ENCODE results near the gene FRMD4A.

Gene FRMD4A

GRCh38 chr10:13659887-13660550 is 670.7 kb downstream of the FRMD4A start:
- Histone ChIP-seq H3K9me3 (replicated peaks in 1 of 2; ENCODE audit: control insufficient read depth in 2 of 2, insufficient read depth in 1 of 2, low read depth in 1 of 2, low read length in 2 of 2) (no peaks in the 10 kb centered on the region), H3K4me3 (ENCODE audit: low read length in 2 of 2) (no peak overlapping the region), H3K4ac (ENCODE audit: low read length) (no peak overlapping the region), H3K4me2 (ENCODE audit: insufficient read depth, low read length, poor library complexity, severe bottlenecking) (no peak overlapping the region), H4K91ac (ENCODE audit: low read depth, low read length, poor library complexity) (no peak overlapping the region), H2AK5ac (ENCODE audit: low read depth, low read length) (no peak overlapping the region), H3K4me1 (ENCODE audit: control insufficient read depth in 2 of 2, insufficient read depth in 1 of 2, low read depth in 1 of 2, low read length in 2 of 2) (peaks cover 0 to 14% of the 10 kb centered on the region in 2 donors), H2BK15ac (ENCODE audit: low read length) (no peak overlapping the region), H3K79me1 (ENCODE audit: low read depth, low read length) (no peaks in the 10 kb centered on the region), H4K8ac (ENCODE audit: low read depth, low read length) (no peak overlapping the region), H3K23ac (ENCODE audit: low read depth, low read length, poor library complexity) (no peak overlapping the region), H3K9ac (ENCODE audit: low read depth, low read length, poor library complexity) (no peak overlapping the region), H2AFZ (ENCODE audit: low read length) (no peak overlapping the region), H2BK12ac (ENCODE audit: low read length) (no peak overlapping the region), H3K14ac (ENCODE audit: low read length) (no peak overlapping the region), H2BK5ac (ENCODE audit: low read length) (no peak overlapping the region), H3K27me3 (ENCODE audit: control insufficient read depth in 3 of 3, insufficient read depth in 3 of 3, low read depth in 1 of 3, low read length in 3 of 3) (no peaks in the 10 kb centered on the region), H2BK120ac (ENCODE audit: low read depth, low read length) (no peak overlapping the region), H3K18ac (ENCODE audit: low read length) (no peak overlapping the region), H3K36me3 (replicated peaks in 1 of 2; ENCODE audit: control insufficient read depth in 2 of 2, insufficient read depth in 2 of 2, low read length in 2 of 2) (peaks cover 23 to 96% of the 10 kb centered on the region in 2 donors), H3K27ac (replicated peaks; ENCODE audit: low read length) (peak overlapping the region; percentile 18)
- DNase-seq (ENCODE audit: low spot score) = peak; percentile 48
- no CpG with 5 or more reads among the region's 19 CpGs for WGBS, 2 donors (ENCODE audit: extremely low coverage in 2 of 2, insufficient read length in 2 of 2, insufficient replicate concordance in 1 of 2)

GRCh38 chr10:13658871-13659685 is 671.6 kb downstream of the FRMD4A start:
- H2BK12ac ChIP-seq (ENCODE audit: low read length) = no peak overlapping the region
- no peak overlapping the region for H3K4me3 ChIP-seq (ENCODE audit: low read length in 2 of 2)
- H3K9ac ChIP-seq (ENCODE audit: low read depth, low read length, poor library complexity) = no peak overlapping the region
- no peak overlapping the region for H2AK5ac ChIP-seq (ENCODE audit: low read depth, low read length)
- H4K91ac ChIP-seq (ENCODE audit: low read depth, low read length, poor library complexity) = no peak overlapping the region
- H3K36me3 ChIP-seq (replicated peaks in 1 of 2; ENCODE audit: control insufficient read depth in 2 of 2, insufficient read depth in 2 of 2, low read length in 2 of 2) = peaks cover 30 to 98% of the 10 kb centered on the region in 2 donors
- peaks cover 0 to 14% of the 10 kb centered on the region in 2 donors for H3K4me1 ChIP-seq (ENCODE audit: control insufficient read depth in 2 of 2, insufficient read depth in 1 of 2, low read depth in 1 of 2, low read length in 2 of 2)
- H3K4me2 ChIP-seq (ENCODE audit: insufficient read depth, low read length, poor library complexity, severe bottlenecking) = no peak overlapping the region
- no CpG with 5 or more reads among the region's 21 CpGs for WGBS, 2 donors (ENCODE audit: extremely low coverage in 2 of 2, insufficient read length in 2 of 2, insufficient replicate concordance in 1 of 2)
- H2BK120ac ChIP-seq (ENCODE audit: low read depth, low read length) = no peak overlapping the region
- H3K27me3 ChIP-seq (ENCODE audit: control insufficient read depth in 3 of 3, insufficient read depth in 3 of 3, low read depth in 1 of 3, low read length in 3 of 3) = no peaks in the 10 kb centered on the region
- H3K18ac ChIP-seq (ENCODE audit: low read length) = no peak overlapping the region
- no peak overlapping the region for H3K14ac ChIP-seq (ENCODE audit: low read length)
- no peak overlapping the region for H2AFZ ChIP-seq (ENCODE audit: low read length)
- no peak overlapping the region for H2BK15ac ChIP-seq (ENCODE audit: low read length)
- no peak for DNase-seq (ENCODE audit: low spot score)
- H3K23ac ChIP-seq (ENCODE audit: low read depth, low read length, poor library complexity) = no peak overlapping the region
- no peaks in the 10 kb centered on the region for H3K9me3 ChIP-seq (replicated peaks in 1 of 2; ENCODE audit: control insufficient read depth in 2 of 2, insufficient read depth in 1 of 2, low read depth in 1 of 2, low read length in 2 of 2)
- H3K27ac ChIP-seq (replicated peaks; ENCODE audit: low read length) = no peak overlapping the region
- no peaks in the 10 kb centered on the region for H3K79me1 ChIP-seq (ENCODE audit: low read depth, low read length)
- H3K4ac ChIP-seq (ENCODE audit: low read length) = no peak overlapping the region
- no peak overlapping the region for H4K8ac ChIP-seq (ENCODE audit: low read depth, low read length)
- no peak overlapping the region for H2BK5ac ChIP-seq (ENCODE audit: low read length)

GRCh38 chr10:13658264-13658663 is 672.5 kb downstream of the FRMD4A start:
- Histone ChIP-seq H3K18ac (ENCODE audit: low read length) (no peak overlapping the region), H3K9ac (ENCODE audit: low read depth, low read length, poor library complexity) (no peak overlapping the region), H4K91ac (ENCODE audit: low read depth, low read length, poor library complexity) (no peak overlapping the region), H2AFZ (ENCODE audit: low read length) (no peak overlapping the region), H3K36me3 (replicated peaks in 1 of 2; ENCODE audit: control insufficient read depth in 2 of 2, insufficient read depth in 2 of 2, low read length in 2 of 2) (peaks cover 34 to 98% of the 10 kb centered on the region in 2 donors), H3K4me1 (ENCODE audit: control insufficient read depth in 2 of 2, insufficient read depth in 1 of 2, low read depth in 1 of 2, low read length in 2 of 2) (peaks cover 0 to 14% of the 10 kb centered on the region in 2 donors), H3K4me2 (ENCODE audit: insufficient read depth, low read length, poor library complexity, severe bottlenecking) (no peak overlapping the region), H2BK5ac (ENCODE audit: low read length) (no peak overlapping the region), H4K8ac (ENCODE audit: low read depth, low read length) (no peak overlapping the region), H2BK120ac (ENCODE audit: low read depth, low read length) (no peak overlapping the region), H3K14ac (ENCODE audit: low read length) (no peak overlapping the region), H2BK15ac (ENCODE audit: low read length) (no peak overlapping the region), H3K27ac (replicated peaks; ENCODE audit: low read length) (no peak overlapping the region), H3K23ac (ENCODE audit: low read depth, low read length, poor library complexity) (no peak overlapping the region), H3K4ac (ENCODE audit: low read length) (no peak overlapping the region), H3K27me3 (ENCODE audit: control insufficient read depth in 3 of 3, insufficient read depth in 3 of 3, low read depth in 1 of 3, low read length in 3 of 3) (no peaks in the 10 kb centered on the region), H3K9me3 (replicated peaks in 1 of 2; ENCODE audit: control insufficient read depth in 2 of 2, insufficient read depth in 1 of 2, low read depth in 1 of 2, low read length in 2 of 2) (no peaks in the 10 kb centered on the region), H3K79me1 (ENCODE audit: low read depth, low read length) (no peaks in the 10 kb centered on the region), H3K4me3 (ENCODE audit: low read length in 2 of 2) (no peak overlapping the region), H2BK12ac (ENCODE audit: low read length) (no peak overlapping the region), H2AK5ac (ENCODE audit: low read depth, low read length) (no peak overlapping the region)
- no CpG with 5 or more reads among the region's 10 CpGs for WGBS, 2 donors (ENCODE audit: extremely low coverage in 2 of 2, insufficient read length in 2 of 2, insufficient replicate concordance in 1 of 2)
- DNase-seq (ENCODE audit: low spot score) = no peak

- no peak overlapping the region for H3K14ac ChIP-seq (ENCODE audit: low read length)
- DNase-seq (ENCODE audit: low spot score) = no peak
- H2BK5ac ChIP-seq (ENCODE audit: low read length) = peak overlapping the region; percentile 10
- no peak overlapping the region for H4K8ac ChIP-seq (ENCODE audit: low read depth, low read length)
- no peak overlapping the region for H2AFZ ChIP-seq (ENCODE audit: low read length)
- no peak overlapping the region for H3K4ac ChIP-seq (ENCODE audit: low read length)
- H4K91ac ChIP-seq (ENCODE audit: low read depth, low read length, poor library complexity) = no peak overlapping the region
- H3K36me3 ChIP-seq (replicated peaks in 1 of 2; ENCODE audit: control insufficient read depth in 2 of 2, insufficient read depth in 2 of 2, low read length in 2 of 2) = peaks cover 34 to 98% of the 10 kb centered on the region in 2 donors
- H3K79me1 ChIP-seq (ENCODE audit: low read depth, low read length) = no peaks in the 10 kb centered on the region
- no peak overlapping the region for H3K9ac ChIP-seq (ENCODE audit: low read depth, low read length, poor library complexity)
- H2BK120ac ChIP-seq (ENCODE audit: low read depth, low read length) = no peak overlapping the region
- H3K27me3 ChIP-seq (ENCODE audit: control insufficient read depth in 3 of 3, insufficient read depth in 3 of 3, low read depth in 1 of 3, low read length in 3 of 3) = no peaks in the 10 kb centered on the region
- peaks cover 0 to 14% of the 10 kb centered on the region in 2 donors for H3K4me1 ChIP-seq (ENCODE audit: control insufficient read depth in 2 of 2, insufficient read depth in 1 of 2, low read depth in 1 of 2, low read length in 2 of 2)
- no CpG with 5 or more reads among the region's 49 CpGs for WGBS, 2 donors (ENCODE audit: extremely low coverage in 2 of 2, insufficient read length in 2 of 2, insufficient replicate concordance in 1 of 2)
- H3K27ac ChIP-seq (replicated peaks; ENCODE audit: low read length) = no peak overlapping the region
- no peak overlapping the region for H3K18ac ChIP-seq (ENCODE audit: low read length)
- no peak overlapping the region for H2BK12ac ChIP-seq (ENCODE audit: low read length)
- no peak overlapping the region for H2AK5ac ChIP-seq (ENCODE audit: low read depth, low read length)
- no peaks in the 10 kb centered on the region for H3K9me3 ChIP-seq (replicated peaks in 1 of 2; ENCODE audit: control insufficient read depth in 2 of 2, insufficient read depth in 1 of 2, low read depth in 1 of 2, low read length in 2 of 2)
- no peak overlapping the region for H3K4me3 ChIP-seq (ENCODE audit: low read length in 2 of 2)
- no peak overlapping the region for H3K4me2 ChIP-seq (ENCODE audit: insufficient read depth, low read length, poor library complexity, severe bottlenecking)
- H2BK15ac ChIP-seq (ENCODE audit: low read length) = no peak overlapping the region
- no peak overlapping the region for H3K23ac ChIP-seq (ENCODE audit: low read depth, low read length, poor library complexity)
Observed at GRCh38 chr10:13657101-13657680, 673.5 kb downstream of the FRMD4A start.

All from neuronal stem cell (in vitro differentiated cells).